ENCODE measurements around the gene GLP2R. TPM values are rescaled to one million over a fixed set of nuclear protein-coding genes. Genes with fewer than 3 reads are reported as not detected.

GLP2R gene
- polyA plus RNA-seq, 1 of the 3 experiments (the other 2 are of a cell fraction): not detected

DNA sequence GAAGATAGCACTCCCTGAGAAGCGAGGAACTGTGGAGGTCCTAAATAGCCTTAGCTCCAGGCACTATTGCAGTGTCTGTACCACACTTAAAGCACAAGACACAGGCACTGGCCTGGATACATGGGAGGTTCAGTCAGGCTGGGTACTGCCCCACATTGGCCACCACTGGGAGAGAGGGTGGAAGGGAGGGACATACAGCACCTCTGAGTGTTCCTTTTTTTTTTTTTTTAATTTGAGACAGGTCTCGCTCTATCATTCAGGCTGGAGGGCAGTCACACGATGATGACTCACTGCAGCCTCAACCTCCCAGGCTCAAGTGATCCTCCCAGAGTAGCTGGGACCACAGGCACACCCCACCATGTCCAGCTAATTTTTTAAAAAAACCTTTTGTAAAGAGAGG lies 5.3 kb upstream of the GLP2R start:
- ChIA-PET CTCF (no interaction called here), POLR2A (no interaction called here)
- H2AFZ ChIP-seq (ENCODE audit: low read depth): no peak overlapping the region
- TF ChIP-seq JUND (IDR thresholded peaks at IDR 0.05): no peak
- TF ChIP-seq, protein P1, sequence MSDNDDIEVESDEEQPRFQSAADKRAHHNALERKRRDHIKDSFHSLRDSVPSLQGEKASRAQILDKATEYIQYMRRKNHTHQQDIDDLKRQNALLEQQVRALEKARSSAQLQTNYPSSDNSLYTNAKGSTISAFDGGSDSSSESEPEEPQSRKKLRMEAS (IDR thresholded peaks at IDR 0.05; ENCODE audit: low read depth): no peak
- no peak for TF ChIP-seq NFIC (IDR thresholded peaks at IDR 0.05; ENCODE audit: borderline replicate concordance)
- TF ChIP-seq RAD21 (IDR thresholded peaks at IDR 0.05; ENCODE audit: low read length): no peak
- TF ChIP-seq FOXM1 (IDR thresholded peaks at IDR 0.05; ENCODE audit: low read depth): no peak
- TF ChIP-seq RFX5 (IDR thresholded peaks at IDR 0.05; ENCODE audit: low read length): no peak
- TF ChIP-seq TAF1 (IDR thresholded peaks at IDR 0.05; ENCODE audit: borderline replicate concordance, low read depth, low read length): no peak
- no peak overlapping the region for H3K4me2 ChIP-seq
- H3K79me2 ChIP-seq (ENCODE audit: insufficient read depth): no peaks in the 10 kb centered on the region
- H3K36me3 ChIP-seq (replicated peaks in 1 of 2; ENCODE audit: control insufficient read depth in 1 of 2, insufficient read depth in 2 of 2, low read length in 1 of 2): no peaks in the 10 kb centered on the region
- H3F3A ChIP-seq (replicated peaks; ENCODE audit: insufficient read depth): no peaks in the 10 kb centered on the region
- no peak overlapping the region for H3K27ac ChIP-seq (ENCODE audit: low read depth in 2 of 2, low read length in 1 of 2)
- H3K9ac ChIP-seq: no peak overlapping the region
- 7% methylated on average over 3 of the region's 3 CpGs for WGBS (ENCODE audit: low lambda C conversion rate)
- H3K9me2 ChIP-seq: no peaks in the 10 kb centered on the region
- H3K4me3 ChIP-seq (ENCODE audit: low read depth in 2 of 2, low read length in 1 of 2): no peak overlapping the region
- no peaks in the 10 kb centered on the region for H3K4me1 ChIP-seq (ENCODE audit: control insufficient read depth in 1 of 2, insufficient read depth in 2 of 2, low read depth in 1 of 2, low read length in 1 of 2)
- no peaks in the 10 kb centered on the region for H4K20me1 ChIP-seq (ENCODE audit: insufficient read depth)
- no peak for DNase-seq
- H3K27me3 ChIP-seq (ENCODE audit: insufficient read depth): peaks cover 10% of the 10 kb centered on the region; the same call in 1 of the 2 replicates
- no peaks in the 10 kb centered on the region for H3K9me3 ChIP-seq

DNA sequence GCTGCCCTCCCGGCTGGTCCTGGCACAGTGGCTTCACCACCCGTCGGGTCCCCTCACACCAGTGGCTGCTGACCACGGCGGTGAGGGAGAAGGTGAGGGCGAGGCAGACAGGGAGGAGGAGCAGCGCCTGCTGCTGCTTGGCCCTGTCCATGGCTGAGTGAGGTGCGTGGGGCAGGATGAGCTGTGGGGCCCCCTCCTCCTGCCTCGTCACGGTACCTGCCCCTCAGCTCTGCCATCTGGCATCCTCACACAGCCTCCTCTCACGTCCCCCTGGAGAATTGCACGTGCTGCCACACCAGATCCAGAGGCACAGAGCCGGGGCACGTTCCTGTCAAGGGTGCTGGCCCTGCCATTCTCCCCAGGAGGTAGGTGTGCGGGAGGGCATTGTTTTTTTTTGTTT lies 3.8 kb upstream of the GLP2R start, which contains the start of gene GSG1L2:
Gene GSG1L2, minus strand, starts transcription at position 159 of the 400 bp plus-strand sequence. Its CDS starts 8 bp downstream, at position 151.
- Histone ChIP-seq H3K4me2 (no peak within 1 kb of the TSS), H4K20me1 (ENCODE audit: insufficient read depth) (no peaks in the 10 kb centered on the region), H3K4me1 (ENCODE audit: control insufficient read depth in 1 of 2, insufficient read depth in 2 of 2, low read depth in 1 of 2, low read length in 1 of 2) (no peaks in the 10 kb centered on the region), H3K9me3 (no peaks in the 10 kb centered on the region), H3K27me3 (ENCODE audit: insufficient read depth) (peaks cover 10% of the 10 kb centered on the region; the same call in 1 of the 2 replicates), H3K27ac (ENCODE audit: low read depth in 2 of 2, low read length in 1 of 2) (no peak within 1 kb of the TSS), H3K36me3 (replicated peaks in 1 of 2; ENCODE audit: control insufficient read depth in 1 of 2, insufficient read depth in 2 of 2, low read length in 1 of 2) (no peaks in the 10 kb centered on the region), H3K79me2 (ENCODE audit: insufficient read depth) (no peaks in the 10 kb centered on the region), H3K4me3 (ENCODE audit: low read depth in 2 of 2, low read length in 1 of 2) (no peak within 1 kb of the TSS), H2AFZ (ENCODE audit: low read depth) (no peak within 1 kb of the TSS), H3K9me2 (no peaks in the 10 kb centered on the region), H3F3A (replicated peaks; ENCODE audit: insufficient read depth) (no peaks in the 10 kb centered on the region), H3K9ac (no peak within 1 kb of the TSS)
- ChIA-PET POLR2A (no interaction called here), CTCF (no interaction called here)
- no peak for DNase-seq
- 8% methylated on average over 6 of the region's 15 CpGs for WGBS (ENCODE audit: low lambda C conversion rate)
- TF ChIP-seq RXRA (IDR thresholded peaks at IDR 0.05; ENCODE audit: borderline replicate concordance, low read depth) (no peak), GABPA (IDR thresholded peaks at IDR 0.05; ENCODE audit: low read depth) (no peak), RCOR1 (IDR thresholded peaks at IDR 0.05; ENCODE audit: low read length) (no peak), TEAD4 (IDR thresholded peaks at IDR 0.05; ENCODE audit: borderline replicate concordance, insufficient read depth) (no peak), NRF1 (IDR thresholded peaks at IDR 0.05; ENCODE audit: low read depth, low read length) (no peak), FOXM1 (IDR thresholded peaks at IDR 0.05; ENCODE audit: low read depth) (no peak), IRF3 (IDR thresholded peaks at IDR 0.05; ENCODE audit: low read depth, low read length) (no peak), EP300 (IDR thresholded peaks at IDR 0.05; ENCODE audit: borderline replicate concordance in 1 of 2, low read depth in 1 of 2, low read length in 1 of 2) (no peak), EZH2phosphoT487 (IDR thresholded peaks at IDR 0.05; ENCODE audit: borderline replicate concordance, low read depth) (no peak), CHD2 (IDR thresholded peaks at IDR 0.05; ENCODE audit: low read length, partially characterized antibody) (no peak), GATA2 (CRISPR knock-in tag; IDR thresholded peaks at IDR 0.05) (no peak), JUND (IDR thresholded peaks at IDR 0.05) (no peak), NFIC (IDR thresholded peaks at IDR 0.05; ENCODE audit: borderline replicate concordance) (no peak), POLR2AphosphoS5 (IDR thresholded peaks at IDR 0.05; ENCODE audit: low read depth, low read length) (no peak)
- TF ChIP-seq, protein P2, sequence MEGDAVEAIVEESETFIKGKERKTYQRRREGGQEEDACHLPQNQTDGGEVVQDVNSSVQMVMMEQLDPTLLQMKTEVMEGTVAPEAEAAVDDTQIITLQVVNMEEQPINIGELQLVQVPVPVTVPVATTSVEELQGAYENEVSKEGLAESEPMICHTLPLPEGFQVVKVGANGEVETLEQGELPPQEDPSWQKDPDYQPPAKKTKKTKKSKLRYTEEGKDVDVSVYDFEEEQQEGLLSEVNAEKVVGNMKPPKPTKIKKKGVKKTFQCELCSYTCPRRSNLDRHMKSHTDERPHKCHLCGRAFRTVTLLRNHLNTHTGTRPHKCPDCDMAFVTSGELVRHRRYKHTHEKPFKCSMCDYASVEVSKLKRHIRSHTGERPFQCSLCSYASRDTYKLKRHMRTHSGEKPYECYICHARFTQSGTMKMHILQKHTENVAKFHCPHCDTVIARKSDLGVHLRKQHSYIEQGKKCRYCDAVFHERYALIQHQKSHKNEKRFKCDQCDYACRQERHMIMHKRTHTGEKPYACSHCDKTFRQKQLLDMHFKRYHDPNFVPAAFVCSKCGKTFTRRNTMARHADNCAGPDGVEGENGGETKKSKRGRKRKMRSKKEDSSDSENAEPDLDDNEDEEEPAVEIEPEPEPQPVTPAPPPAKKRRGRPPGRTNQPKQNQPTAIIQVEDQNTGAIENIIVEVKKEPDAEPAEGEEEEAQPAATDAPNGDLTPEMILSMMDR (IDR thresholded peaks at IDR 0.05): no peak
- TF ChIP-seq, protein P3, sequence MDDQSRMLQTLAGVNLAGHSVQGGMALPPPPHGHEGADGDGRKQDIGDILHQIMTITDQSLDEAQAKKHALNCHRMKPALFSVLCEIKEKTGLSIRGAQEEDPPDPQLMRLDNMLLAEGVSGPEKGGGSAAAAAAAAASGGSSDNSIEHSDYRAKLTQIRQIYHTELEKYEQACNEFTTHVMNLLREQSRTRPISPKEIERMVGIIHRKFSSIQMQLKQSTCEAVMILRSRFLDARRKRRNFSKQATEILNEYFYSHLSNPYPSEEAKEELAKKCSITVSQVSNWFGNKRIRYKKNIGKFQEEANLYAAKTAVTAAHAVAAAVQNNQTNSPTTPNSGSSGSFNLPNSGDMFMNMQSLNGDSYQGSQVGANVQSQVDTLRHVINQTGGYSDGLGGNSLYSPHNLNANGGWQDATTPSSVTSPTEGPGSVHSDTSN (IDR thresholded peaks at IDR 0.05): no peak
- TF ChIP-seq, protein P4, sequence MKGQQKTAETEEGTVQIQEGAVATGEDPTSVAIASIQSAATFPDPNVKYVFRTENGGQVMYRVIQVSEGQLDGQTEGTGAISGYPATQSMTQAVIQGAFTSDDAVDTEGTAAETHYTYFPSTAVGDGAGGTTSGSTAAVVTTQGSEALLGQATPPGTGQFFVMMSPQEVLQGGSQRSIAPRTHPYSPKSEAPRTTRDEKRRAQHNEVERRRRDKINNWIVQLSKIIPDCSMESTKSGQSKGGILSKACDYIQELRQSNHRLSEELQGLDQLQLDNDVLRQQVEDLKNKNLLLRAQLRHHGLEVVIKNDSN (IDR thresholded peaks at IDR 0.05; ENCODE audit: borderline replicate concordance, low read depth): no peak
